Endothelial cell (in vitro differentiated cells): ENCODE data around the gene KRT6C. TPM values are rescaled to one million over a fixed set of nuclear protein-coding genes. Genes with fewer than 3 reads are reported as not detected.

ENCODE experiments used
- DNase-seq: peaks from one replicate; pipeline ENCODE4 v3.0.0; 2021; ENCODE audit warnings: low spot score
- H3K27ac Mint-ChIP-seq: one replicate; pipeline ENCODE4 v1.8.0; 2021; ENCODE audit warnings: mixed read lengths, inconsistent platforms; ENCODE audit not compliant: unreplicated experiment
- H3K27me3 Mint-ChIP-seq: one replicate; pipeline ENCODE4 v1.8.0; 2021; ENCODE audit warnings: mild to moderate bottlenecking, moderate library complexity, mixed read lengths, inconsistent platforms; ENCODE audit not compliant: unreplicated experiment
- H3K36me3 Mint-ChIP-seq: one replicate; pipeline ENCODE4 v1.8.0; 2021; ENCODE audit warnings: mild to moderate bottlenecking, low read depth, mixed read lengths, inconsistent platforms; ENCODE audit not compliant: unreplicated experiment
- H3K4me1 Mint-ChIP-seq: one replicate; pipeline ENCODE4 v1.8.0; 2021; ENCODE audit warnings: mild to moderate bottlenecking, mixed read lengths, inconsistent platforms; ENCODE audit not compliant: unreplicated experiment
- H3K4me3 Mint-ChIP-seq: one replicate; pipeline ENCODE4 v1.8.0; 2021; ENCODE audit warnings: mild to moderate bottlenecking, mixed read lengths, inconsistent platforms; ENCODE audit not compliant: unreplicated experiment
- H3K9me3 Mint-ChIP-seq: one replicate; pipeline ENCODE4 v1.8.0; 2021; ENCODE audit warnings: mixed read lengths, inconsistent platforms; ENCODE audit not compliant: unreplicated experiment
- total RNA-seq: library from RNA; stranded (reverse); fragmentation: NEBNext Ultra II Directional; extraction: Animal tissue kit (Norgen Biotek cat#: 25700); gene quantifications from one replicate; pipeline ENCODE4 v1.2.1, GENCODE V29; 2021; ENCODE audit not compliant: unreplicated experiment
- TF ChIP-seq, protein P1 (sequence below): fragments of 200-600 bp; sonication (generic); IDR thresholded peaks from one replicate; pipeline ENCODE4 v1.5.0; 2021; ENCODE audit warnings: antibody characterized with exemption; ENCODE audit not compliant: unreplicated experiment

Gene KRT6C
- total RNA-seq, 1 donor from 2014 or later, result not detected

DNA sequence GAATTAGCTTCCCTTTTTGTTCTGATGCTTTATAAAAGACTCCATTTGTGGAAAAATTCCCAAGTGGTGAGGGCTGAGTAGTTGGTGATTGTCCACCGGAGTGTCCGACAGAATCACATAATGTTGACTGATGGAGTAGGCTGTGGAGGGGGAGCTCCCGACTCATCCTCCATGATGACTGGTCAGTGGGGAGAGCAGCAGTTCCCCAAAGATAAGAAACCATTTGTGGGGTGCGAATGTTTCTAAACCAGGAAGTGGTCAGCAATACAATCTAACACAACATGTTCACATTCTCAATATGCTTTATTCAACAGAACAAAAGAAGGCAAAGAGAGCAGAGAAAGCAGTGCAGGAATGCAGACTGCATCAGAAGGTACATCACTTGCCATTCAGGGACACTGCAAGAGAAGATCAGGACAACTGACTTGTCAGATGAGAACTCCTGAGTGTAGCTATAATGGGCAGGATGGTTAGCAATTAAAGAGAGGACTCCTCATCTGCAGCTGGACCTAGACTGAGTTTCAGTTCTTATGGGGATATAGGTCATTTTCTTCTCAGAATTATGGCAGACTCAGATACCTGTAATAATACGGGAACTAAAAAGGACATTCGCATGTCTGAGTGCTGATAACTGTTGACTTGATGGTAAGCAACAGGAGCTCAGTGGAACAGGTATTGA, 27.1 kb downstream of the KRT6C start:
- DNase-seq, result no peak
- Mint-ChIP-seq H3K27me3 (peaks cover 3% of the 10 kb centered on the region), H3K27ac (no peak overlapping the region), H3K4me1 (no peaks in the 10 kb centered on the region), H3K9me3 (peaks cover 4% of the 10 kb centered on the region), H3K36me3 (no peaks in the 10 kb centered on the region), H3K4me3 (peak overlapping the region; percentile 19)
- TF ChIP-seq, protein P1, sequence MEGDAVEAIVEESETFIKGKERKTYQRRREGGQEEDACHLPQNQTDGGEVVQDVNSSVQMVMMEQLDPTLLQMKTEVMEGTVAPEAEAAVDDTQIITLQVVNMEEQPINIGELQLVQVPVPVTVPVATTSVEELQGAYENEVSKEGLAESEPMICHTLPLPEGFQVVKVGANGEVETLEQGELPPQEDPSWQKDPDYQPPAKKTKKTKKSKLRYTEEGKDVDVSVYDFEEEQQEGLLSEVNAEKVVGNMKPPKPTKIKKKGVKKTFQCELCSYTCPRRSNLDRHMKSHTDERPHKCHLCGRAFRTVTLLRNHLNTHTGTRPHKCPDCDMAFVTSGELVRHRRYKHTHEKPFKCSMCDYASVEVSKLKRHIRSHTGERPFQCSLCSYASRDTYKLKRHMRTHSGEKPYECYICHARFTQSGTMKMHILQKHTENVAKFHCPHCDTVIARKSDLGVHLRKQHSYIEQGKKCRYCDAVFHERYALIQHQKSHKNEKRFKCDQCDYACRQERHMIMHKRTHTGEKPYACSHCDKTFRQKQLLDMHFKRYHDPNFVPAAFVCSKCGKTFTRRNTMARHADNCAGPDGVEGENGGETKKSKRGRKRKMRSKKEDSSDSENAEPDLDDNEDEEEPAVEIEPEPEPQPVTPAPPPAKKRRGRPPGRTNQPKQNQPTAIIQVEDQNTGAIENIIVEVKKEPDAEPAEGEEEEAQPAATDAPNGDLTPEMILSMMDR, result no peak

DNA sequence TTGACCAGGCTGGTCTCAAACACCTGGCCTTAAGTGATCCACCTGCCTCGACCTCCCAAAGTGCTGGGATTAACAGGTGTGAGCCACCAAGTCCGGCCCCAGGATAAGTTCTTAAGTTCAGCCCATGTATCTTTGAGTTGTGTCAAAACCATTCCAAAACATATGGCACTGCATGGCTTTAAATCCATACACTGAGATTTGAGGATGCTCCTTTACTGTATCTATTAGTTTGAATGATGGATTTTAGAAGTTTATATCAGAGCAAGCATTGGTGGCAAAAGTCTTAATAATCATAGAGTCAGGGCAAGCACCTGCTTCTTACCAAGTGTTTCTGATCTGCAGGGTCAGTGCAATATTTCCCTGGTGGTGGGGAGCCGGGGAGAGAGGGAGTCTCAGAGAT, 27.7 kb downstream of the KRT6C start:
- Mint-ChIP-seq H3K9me3 (peaks cover 4% of the 10 kb centered on the region), H3K27me3 (peaks cover 3% of the 10 kb centered on the region), H3K4me3 (no peak overlapping the region), H3K27ac (no peak overlapping the region), H3K4me1 (no peaks in the 10 kb centered on the region), H3K36me3 (no peaks in the 10 kb centered on the region)
- TF ChIP-seq, protein P1, result no peak
- no peak for DNase-seq

DNA sequence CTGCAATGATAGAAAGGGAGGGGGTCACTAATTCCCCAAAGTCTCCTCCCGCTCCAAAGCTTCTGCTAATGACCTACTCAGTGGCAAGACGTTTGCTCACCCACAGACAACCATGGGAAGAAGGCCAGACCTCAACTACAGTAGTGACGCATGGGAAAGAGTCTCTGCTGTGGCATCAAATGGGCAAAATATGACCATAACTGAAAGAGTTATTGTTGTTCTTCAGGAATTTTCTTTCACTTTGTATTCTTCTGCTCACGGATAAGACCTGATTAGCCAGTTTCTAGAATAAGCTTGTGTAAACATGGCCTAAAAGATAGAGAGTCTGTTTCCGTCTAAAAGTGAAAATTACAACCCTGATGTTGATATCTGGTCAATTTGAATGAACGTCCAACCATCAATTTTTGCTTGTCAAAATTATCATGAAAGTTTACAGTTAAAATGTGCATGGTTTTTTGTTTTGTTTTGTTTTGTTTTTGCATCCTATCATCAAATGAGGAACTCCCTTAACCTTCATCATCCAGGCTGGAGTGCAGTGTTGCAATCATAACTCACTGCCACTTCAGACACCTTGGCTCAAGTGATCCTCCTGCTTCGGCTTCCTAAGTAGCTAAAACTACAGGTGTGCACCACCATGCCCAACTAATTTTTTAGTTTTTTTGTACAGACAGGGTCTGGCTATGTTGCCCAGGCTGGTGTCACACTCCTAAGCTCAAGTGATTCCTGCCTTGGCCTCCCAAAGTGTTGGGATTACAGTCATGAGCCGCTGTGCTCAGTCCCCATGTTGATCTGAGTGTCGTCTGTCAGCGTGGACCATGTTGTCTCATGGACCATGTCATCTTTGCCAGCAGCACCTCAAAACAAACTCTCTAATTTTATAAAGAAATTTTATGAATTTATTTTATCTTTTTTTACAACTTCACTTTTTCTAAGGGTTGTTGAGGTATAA, 28.7 kb downstream of the KRT6C start:
- DNase-seq, result no peak
- Mint-ChIP-seq H3K9me3 (peaks cover 4% of the 10 kb centered on the region), H3K36me3 (no peaks in the 10 kb centered on the region), H3K4me1 (no peaks in the 10 kb centered on the region), H3K27me3 (peaks cover 3% of the 10 kb centered on the region), H3K27ac (no peak overlapping the region), H3K4me3 (no peak overlapping the region)
- TF ChIP-seq, protein P1, result no peak

DNA sequence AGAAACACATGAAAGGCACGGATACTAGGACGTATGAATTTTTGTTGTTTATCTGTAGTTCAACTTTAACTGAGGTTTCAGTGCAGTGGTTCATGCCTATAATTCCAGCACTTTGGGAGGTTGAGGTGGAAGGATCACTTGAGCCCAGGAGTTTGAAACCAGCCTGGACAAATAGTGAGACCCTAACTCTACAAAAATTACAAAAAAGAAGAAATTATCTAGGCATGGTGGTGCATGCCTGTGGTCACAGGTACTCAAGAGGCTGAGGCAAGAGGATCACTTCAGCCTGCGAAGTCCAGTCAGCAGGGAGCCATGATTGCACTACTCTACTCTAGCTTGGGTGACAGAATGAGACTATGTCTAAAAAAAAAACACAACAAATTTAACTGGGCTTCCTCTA, 29.6 kb downstream of the KRT6C start:
- no peak overlapping the region for H3K4me3 Mint-ChIP-seq
- peaks cover 1% of the 10 kb centered on the region for H3K27me3 Mint-ChIP-seq
- peaks cover 4% of the 10 kb centered on the region for H3K9me3 Mint-ChIP-seq
- H3K36me3 Mint-ChIP-seq, result no peaks in the 10 kb centered on the region
- no peak for DNase-seq
- H3K4me1 Mint-ChIP-seq, result no peaks in the 10 kb centered on the region
- no peak overlapping the region for H3K27ac Mint-ChIP-seq
- TF ChIP-seq, protein P1, result no peak

DNA sequence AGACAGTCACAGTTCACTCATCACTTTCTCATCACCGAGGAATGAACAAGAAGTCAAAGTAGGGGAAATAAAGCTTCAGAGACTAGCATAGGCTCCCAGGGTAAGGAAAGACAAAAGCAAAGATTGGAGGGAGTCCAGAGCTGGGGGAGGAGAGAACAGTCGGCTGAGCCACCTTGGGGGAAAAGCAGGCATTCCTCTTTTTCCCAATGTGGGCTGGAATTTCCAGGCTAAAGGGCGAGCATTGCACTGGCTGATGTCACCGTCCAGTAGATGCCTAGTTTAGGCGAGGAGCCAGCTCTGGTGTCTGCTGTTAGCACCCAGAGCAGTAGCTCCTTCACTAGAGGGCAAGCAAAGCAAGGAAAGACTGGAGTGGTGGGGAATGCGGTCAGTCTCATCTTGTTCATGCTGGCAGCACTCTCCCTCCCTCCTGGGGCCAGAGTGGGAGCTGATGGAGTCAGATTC, 31.0 kb downstream of the KRT6C start:
- no peak for DNase-seq
- Mint-ChIP-seq H3K27ac (no peak overlapping the region), H3K36me3 (no peaks in the 10 kb centered on the region), H3K4me1 (no peaks in the 10 kb centered on the region), H3K4me3 (no peak overlapping the region), H3K9me3 (peaks cover 4% of the 10 kb centered on the region), H3K27me3 (peaks cover 1% of the 10 kb centered on the region)
- TF ChIP-seq, protein P1, result no peak
